Smooth muscle cell (in vitro differentiated cells): ENCODE data around the gene ZSWIM4. TPM values are rescaled to one million over a fixed set of nuclear protein-coding genes. Genes with fewer than 3 reads are reported as not detected.

ENCODE experiments used
- DNase-seq: peaks from one replicate; lab custom pipeline; 2025; ENCODE audit not compliant: unreplicated experiment; lab: John Stamatoyannopoulos, UW
- H2AFZ ChIP-seq: fragments of 200-600 bp; sonication (generic); 2 replicates; pipeline ENCODE4 v1.6.0; 2016; ENCODE audit warnings: antibody characterized with exemption, low read depth, mild to moderate bottlenecking
- H3F3A ChIP-seq: fragments of 200-600 bp; sonication (generic); 2 replicates; pipeline ENCODE4 v1.6.0; 2017; ENCODE audit warnings: antibody characterized with exemption, low read depth
- H3K27ac ChIP-seq: fragments of 200-600 bp; sonication (generic); 2 replicates; pipeline ENCODE4 v1.5.1; 2016; ENCODE audit warnings: low read depth, mild to moderate bottlenecking
- H3K27me3 ChIP-seq: fragments of 200-600 bp; sonication (generic); 2 replicates; pipeline ENCODE4 v1.6.1; 2016; ENCODE audit warnings: low read depth, mild to moderate bottlenecking
- H3K36me3 ChIP-seq: fragments of 200-600 bp; sonication (generic); 2 replicates; pipeline ENCODE4 v1.5.1; 2016; ENCODE audit warnings: low read depth
- H3K4me1 ChIP-seq: fragments of 200-600 bp; sonication (generic); 2 replicates; pipeline ENCODE4 v1.5.1; 2016; ENCODE audit warnings: low read depth
- H3K4me2 ChIP-seq: fragments of 200-600 bp; sonication (generic); 2 replicates; pipeline ENCODE4 v1.6.0; 2016; ENCODE audit warnings: mild to moderate bottlenecking
- H3K4me3 ChIP-seq: fragments of 200-600 bp; sonication (generic); 2 replicates; pipeline ENCODE4 v1.5.1; 2016; ENCODE audit warnings: mild to moderate bottlenecking
- H3K79me2 ChIP-seq: fragments of 200-600 bp; sonication (generic); 2 replicates; pipeline ENCODE4 v1.6.0; 2016; ENCODE audit warnings: low read depth, mild to moderate bottlenecking
- H3K9ac ChIP-seq: fragments of 200-600 bp; sonication (generic); 2 replicates; pipeline ENCODE4 v1.6.0; 2016; ENCODE audit warnings: low read depth
- H3K9me3 ChIP-seq: fragments of 200-600 bp; sonication (generic); replicated peaks from 2 replicates; pipeline ENCODE4 v1.5.1; 2016; ENCODE audit warnings: low read depth
- H4K20me1 ChIP-seq: fragments of 200-600 bp; sonication (generic); 2 replicates; pipeline ENCODE4 v1.6.0; 2016; ENCODE audit warnings: low read depth
- WGBS: methylation state at CpG from one replicate; pipeline ENCODE4 v1.1.7; 2016; ENCODE audit warnings: low lambda C conversion rate; 5-methylcytosine and 5-hydroxymethylcytosine counted together
- polyA plus RNA-seq: library from polyadenylated mRNA; unstranded; fragments of >200 nt; fragmentation: Nextera tagmentation; extraction: Ambion mirVana; gene quantifications from 2 replicates; pipeline ENCODE4 v1.2.1, GENCODE V29; 2016
- total RNA-seq: library from RNA; depleted of rRNA; stranded (reverse); fragments of >200 nt; gene quantifications from 2 replicates; pipeline ENCODE4 v1.2.3, GENCODE V29; 2014
- TF ChIP-seq, protein P1 (sequence below): fragments of 200-600 bp; sonication (generic); IDR thresholded peaks from 2 replicates; pipeline ENCODE4 v1.5.1; 2017; ENCODE audit warnings: borderline replicate concordance, mild to moderate bottlenecking, antibody characterized with exemption; ENCODE audit not compliant: insufficient read depth, poor library complexity, severe bottlenecking

Gene ZSWIM4
- total and polyA plus RNA-seq, 2 experiments from 2014 or later, result 3.0 to 5.8 TPM

DNA sequence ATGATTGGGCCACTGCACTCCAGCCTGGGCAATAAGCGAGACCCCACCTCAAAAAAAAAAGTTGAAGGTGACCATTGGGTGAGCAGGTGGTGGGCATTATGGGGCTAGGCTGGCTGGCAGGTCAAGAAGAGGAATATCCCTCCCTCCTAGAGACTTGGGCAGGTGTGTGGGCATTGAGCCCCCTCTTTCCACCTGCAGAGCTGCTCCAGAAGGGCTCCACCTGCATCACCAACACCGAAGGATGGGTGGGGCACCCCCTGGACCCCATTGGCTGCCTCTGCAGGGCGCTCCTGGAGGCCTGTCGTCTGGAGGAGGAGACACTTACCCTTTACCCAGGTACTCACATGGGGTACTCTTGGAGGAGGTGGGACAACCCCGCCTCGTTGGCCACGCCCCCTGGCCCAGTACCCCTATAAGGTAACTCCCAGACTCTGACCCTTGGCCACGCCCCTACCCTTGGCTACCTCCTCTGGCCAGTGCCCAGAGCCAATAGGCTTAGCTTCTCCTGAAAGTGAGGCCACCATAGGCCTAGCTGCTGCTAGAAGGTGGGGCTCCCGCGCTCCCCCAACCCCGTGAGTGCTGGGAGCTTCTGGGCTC lies 21.9 kb downstream of the ZSWIM4 start:
- Histone ChIP-seq H3K27ac (no peak overlapping the region), H3K9ac (no peak overlapping the region), H3K4me1 (peaks cover 4% of the 10 kb centered on the region), H2AFZ (no peak overlapping the region), H3K4me3 (no peak overlapping the region), H3K9me3 (no peaks in the 10 kb centered on the region), H4K20me1 (peaks cover 4% of the 10 kb centered on the region), H3F3A (no peaks in the 10 kb centered on the region), H3K4me2 (peak overlapping the region; percentile 24), H3K79me2 (no peaks in the 10 kb centered on the region), H3K36me3 (no peaks in the 10 kb centered on the region), H3K27me3 (no peaks in the 10 kb centered on the region)
- DNase-seq, result peak; percentile 28
- TF ChIP-seq, protein P1, sequence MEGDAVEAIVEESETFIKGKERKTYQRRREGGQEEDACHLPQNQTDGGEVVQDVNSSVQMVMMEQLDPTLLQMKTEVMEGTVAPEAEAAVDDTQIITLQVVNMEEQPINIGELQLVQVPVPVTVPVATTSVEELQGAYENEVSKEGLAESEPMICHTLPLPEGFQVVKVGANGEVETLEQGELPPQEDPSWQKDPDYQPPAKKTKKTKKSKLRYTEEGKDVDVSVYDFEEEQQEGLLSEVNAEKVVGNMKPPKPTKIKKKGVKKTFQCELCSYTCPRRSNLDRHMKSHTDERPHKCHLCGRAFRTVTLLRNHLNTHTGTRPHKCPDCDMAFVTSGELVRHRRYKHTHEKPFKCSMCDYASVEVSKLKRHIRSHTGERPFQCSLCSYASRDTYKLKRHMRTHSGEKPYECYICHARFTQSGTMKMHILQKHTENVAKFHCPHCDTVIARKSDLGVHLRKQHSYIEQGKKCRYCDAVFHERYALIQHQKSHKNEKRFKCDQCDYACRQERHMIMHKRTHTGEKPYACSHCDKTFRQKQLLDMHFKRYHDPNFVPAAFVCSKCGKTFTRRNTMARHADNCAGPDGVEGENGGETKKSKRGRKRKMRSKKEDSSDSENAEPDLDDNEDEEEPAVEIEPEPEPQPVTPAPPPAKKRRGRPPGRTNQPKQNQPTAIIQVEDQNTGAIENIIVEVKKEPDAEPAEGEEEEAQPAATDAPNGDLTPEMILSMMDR, result no peak
- 50% methylated on average over 11 of the region's 11 CpGs for WGBS

DNA sequence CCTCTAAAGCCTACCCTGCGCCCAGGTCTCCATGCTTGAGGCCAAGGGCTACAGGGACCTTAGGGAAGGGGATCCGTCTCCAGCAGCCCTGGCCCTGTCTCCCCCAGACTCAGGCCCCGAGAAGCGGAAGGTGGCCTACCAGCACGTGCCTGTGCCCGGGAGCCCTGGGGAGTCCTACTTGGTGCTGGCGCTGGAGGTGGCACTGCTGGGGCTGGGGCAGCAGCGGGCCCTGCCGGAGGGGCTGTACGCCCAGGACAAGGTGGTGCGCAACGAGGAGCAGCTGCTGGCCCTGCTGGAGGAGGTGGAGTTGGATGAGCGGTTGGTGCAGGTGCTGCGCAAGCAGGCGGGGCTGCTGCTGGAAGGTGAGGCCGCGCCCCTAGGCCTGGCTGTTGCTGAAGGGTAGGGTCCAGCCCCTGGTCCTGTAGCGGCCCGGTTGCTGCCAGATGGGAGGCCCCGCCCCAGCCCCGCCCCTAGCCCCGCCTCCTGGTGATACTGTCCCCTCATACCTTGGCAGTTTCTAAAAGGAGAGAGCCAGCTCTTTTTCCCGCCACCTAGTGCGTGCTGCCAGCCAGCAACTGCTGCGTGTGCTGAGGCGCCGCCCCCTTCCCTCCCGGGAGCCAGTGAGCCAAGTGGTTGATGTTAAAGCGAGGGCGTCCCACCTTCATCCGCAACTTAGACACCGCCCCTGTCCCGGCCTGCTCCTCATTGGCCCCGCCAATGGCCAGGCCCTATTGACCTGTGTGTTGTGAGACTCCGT lies 22.6 kb downstream of the ZSWIM4 start:
- Histone ChIP-seq H3K27ac (no peak overlapping the region), H3K4me2 (peak overlapping the region; percentile 24), H3K36me3 (no peaks in the 10 kb centered on the region), H2AFZ (no peak overlapping the region), H3K9me3 (no peaks in the 10 kb centered on the region), H3K9ac (no peak overlapping the region), H4K20me1 (peaks cover 4% of the 10 kb centered on the region), H3K79me2 (no peaks in the 10 kb centered on the region), H3K4me3 (no peak overlapping the region), H3F3A (no peaks in the 10 kb centered on the region), H3K27me3 (no peaks in the 10 kb centered on the region), H3K4me1 (peaks cover 4% of the 10 kb centered on the region)
- TF ChIP-seq, protein P1, result no peak
- DNase-seq, result peak; percentile 31
- 27% methylated on average over 33 of the region's 35 CpGs for WGBS

DNA sequence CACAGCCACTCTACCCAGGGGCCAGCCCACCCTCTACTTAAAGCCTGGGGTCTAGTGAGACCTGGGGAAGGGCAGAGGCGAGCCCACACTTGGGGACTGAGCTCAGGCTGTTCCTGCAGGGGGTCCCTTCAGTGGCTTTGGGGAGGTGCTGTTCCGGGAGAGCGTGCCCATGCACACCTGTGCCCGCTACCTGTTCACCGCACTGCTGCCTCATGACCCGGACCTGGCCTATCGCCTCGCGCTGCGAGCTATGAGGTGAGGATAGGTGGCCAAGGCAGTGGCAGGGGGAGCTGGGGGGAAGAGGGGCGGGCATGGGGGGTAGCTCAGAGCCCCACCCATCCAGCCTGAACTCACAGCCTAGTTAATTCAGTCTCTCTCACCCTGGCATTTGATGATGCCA lies 24.0 kb downstream of the ZSWIM4 start:
- Histone ChIP-seq H3K79me2 (no peaks in the 10 kb centered on the region), H3K36me3 (no peaks in the 10 kb centered on the region), H3F3A (no peaks in the 10 kb centered on the region), H3K4me1 (peaks cover 4% of the 10 kb centered on the region), H2AFZ (no peak overlapping the region), H3K4me3 (no peak overlapping the region), H3K9ac (no peak overlapping the region), H3K27me3 (no peaks in the 10 kb centered on the region), H3K27ac (no peak overlapping the region), H4K20me1 (peaks cover 9% of the 10 kb centered on the region), H3K4me2 (no peak overlapping the region), H3K9me3 (no peaks in the 10 kb centered on the region)
- DNase-seq, result no peak
- TF ChIP-seq, protein P1, result no peak
- WGBS, result 100% methylated on average over 3 of the region's 11 CpGs
